Spinal cord (tissue), 10 donors: Measurements from ENCODE around the gene NT5C1B. TPM values are rescaled to one million over a fixed set of nuclear protein-coding genes. Genes with fewer than 3 reads are reported as not detected.
"Not testable (repeated sequence)": the region's sequence is repeated elsewhere in the genome, so short reads cannot be mapped to it uniquely, and the experiment has no call there.

Source experiments
- DNase-seq, 6 donors: peaks; one replicate each; pipeline versions ENCODE4 v3.0.0 to v3.0.0-alpha.2; 2013 to 2015; ENCODE audit warnings: low spot score in 6 of 6, low read depth in 4 of 6
- H3K27ac ChIP-seq: one replicate; pipeline ENCODE4 v1.5.1; 2013; ENCODE audit warnings: low read depth, low read length, control low read depth
- H3K27me3 ChIP-seq: one replicate; pipeline ENCODE4 v1.6.1; 2013; ENCODE audit warnings: low read length; ENCODE audit not compliant: control insufficient read depth, insufficient read depth
- H3K36me3 ChIP-seq: one replicate; pipeline ENCODE4 v1.6.1; 2013; ENCODE audit warnings: low read length; ENCODE audit not compliant: control insufficient read depth, insufficient read depth
- H3K4me1 ChIP-seq: one replicate; pipeline ENCODE4 v1.6.1; 2013; ENCODE audit warnings: low read length; ENCODE audit not compliant: control insufficient read depth, insufficient read depth
- H3K4me3 ChIP-seq: one replicate; pipeline ENCODE4 v1.5.1; 2013; ENCODE audit warnings: low read depth, low read length, control low read depth
- H3K9me3 ChIP-seq: one replicate; pipeline ENCODE4 v1.6.1; 2013; ENCODE audit warnings: low read length; ENCODE audit not compliant: control insufficient read depth, insufficient read depth
- WGBS: methylation state at CpG from one replicate; pipeline ENCODE4 v1.1.5; 2013; ENCODE audit warnings: missing lambda C conversion rate; ENCODE audit not compliant: insufficient coverage; 5-methylcytosine and 5-hydroxymethylcytosine counted together
- long read RNA-seq, 4 donors: transcript quantifications; one replicate each; lab custom pipeline, GENCODE V29; 2026
- polyA plus RNA-seq, 2 donors: library from polyadenylated mRNA; unstranded; fragments of 120-200 nt; gene quantifications; one replicate each; pipeline ENCODE4 v1.2.1, GENCODE V29; 2013; ENCODE audit not compliant: insufficient read length in 2 of 2
- total RNA-seq, 2 donors: library from RNA; depleted of rRNA in 1 of 2; stranded (reverse); fragments of 120-200 nt in 1 of 2; fragments of >200 nt in 1 of 2; gene quantifications; one replicate each; pipeline versions ENCODE4 v1.2.3 to v1.2.4, GENCODE V29; 2013 to 2014
- donor health status: healthy.

Gene NT5C1B
- total RNA-seq (not detected), polyA plus RNA-seq (under 1 TPM; 0.27 to 0.42 TPM)
- long read RNA-seq, donor 1, result 0 reads
- long read RNA-seq, donor 2, result 0 reads
- long read RNA-seq, donor 3, result 0 reads
- long read RNA-seq, donor 4, result 0 reads

- H3K36me3 ChIP-seq, result no peaks in the 10 kb centered on the region
- peaks cover 3% of the 10 kb centered on the region for H3K9me3 ChIP-seq
- H3K4me3 ChIP-seq, result no peak within 1 kb of the TSS
- H3K27ac ChIP-seq, result no peak within 1 kb of the TSS
- no peaks in the 10 kb centered on the region for H3K4me1 ChIP-seq
- WGBS, result no CpG with 5 or more reads among the region's 1 CpG
- no peak for DNase-seq
- no peaks in the 10 kb centered on the region for H3K27me3 ChIP-seq
These were observed at the start of gene NT5C1B for GRCh38 chr2:18589354-18589753. NT5C1B (minus strand) TSS chr2:18589569; CDS start chr2:18589468, 101 bp downstream.

DNA sequence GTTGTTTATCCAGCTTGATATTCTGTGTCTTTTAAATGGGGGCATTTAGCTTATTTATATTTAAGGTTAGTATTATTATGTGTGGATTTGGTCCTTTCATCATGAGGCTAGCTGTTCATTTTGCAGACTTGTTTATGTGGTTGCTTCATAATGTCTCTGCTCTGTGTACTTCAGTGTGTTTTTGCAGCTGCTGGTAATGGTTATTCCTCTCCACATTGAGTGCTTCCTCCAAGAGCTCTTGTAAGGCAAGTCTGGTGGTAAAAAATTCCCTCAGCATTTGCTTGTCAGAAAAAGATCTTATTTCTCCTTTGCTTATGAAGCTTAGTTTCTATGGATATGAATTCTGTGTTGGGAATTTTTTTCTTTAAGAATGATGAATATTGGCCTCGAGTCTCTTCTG, 47.8 kb upstream of the NT5C1B start:
- peaks cover 6% of the 10 kb centered on the region for H3K9me3 ChIP-seq
- H3K36me3 ChIP-seq, result no peaks in the 10 kb centered on the region
- H3K27me3 ChIP-seq, result no peaks in the 10 kb centered on the region
- no peak overlapping the region for H3K4me3 ChIP-seq
- DNase-seq, result no peak
- no peak overlapping the region for H3K27ac ChIP-seq
- no peaks in the 10 kb centered on the region for H3K4me1 ChIP-seq
- no CpG with 5 or more reads among the region's 1 CpG for WGBS

GRCh38 chr2:18632699-18633098, 43.3 kb upstream of the NT5C1B start:
- H3K4me3 ChIP-seq, H3K27me3 ChIP-seq, H3K36me3 ChIP-seq, H3K27ac ChIP-seq, DNase-seq, H3K4me1 ChIP-seq, H3K9me3 ChIP-seq: not testable (repeated sequence)
- 100% methylated on average over 3 of the region's 3 CpGs for WGBS

- Histone ChIP-seq H3K9me3 (no peaks in the 10 kb centered on the region), H3K4me1 (no peaks in the 10 kb centered on the region), H3K36me3 (no peaks in the 10 kb centered on the region), H3K4me3 (no peak overlapping the region), H3K27ac (no peak overlapping the region), H3K27me3 (no peaks in the 10 kb centered on the region)
- DNase-seq, result no peak
These were observed 41.6 kb upstream of the NT5C1B start for GRCh38 chr2:18630941-18631340.

DNA sequence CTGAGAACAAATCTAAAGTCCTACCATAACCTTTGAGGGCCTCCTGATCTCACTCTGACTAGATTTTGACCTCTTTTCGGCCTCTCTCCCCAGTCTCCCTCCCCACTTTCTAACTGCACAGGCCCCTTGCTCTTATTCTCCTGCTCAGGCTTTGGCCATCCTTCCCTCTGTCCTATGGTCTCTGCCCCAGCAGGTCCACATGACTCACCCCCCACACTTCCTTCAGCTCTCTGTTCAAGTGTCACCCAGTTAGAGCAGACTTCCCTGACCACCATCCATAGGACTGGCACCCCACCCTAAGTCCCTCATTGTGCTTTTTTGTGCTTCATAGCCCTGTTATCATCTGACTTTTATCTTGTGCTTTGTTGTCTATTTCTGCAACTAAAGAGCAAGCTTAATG, 41.2 kb upstream of the NT5C1B start:
- Histone ChIP-seq H3K9me3 (no peaks in the 10 kb centered on the region), H3K27ac (no peak overlapping the region), H3K4me3 (no peak overlapping the region), H3K27me3 (no peaks in the 10 kb centered on the region), H3K4me1 (no peaks in the 10 kb centered on the region), H3K36me3 (no peaks in the 10 kb centered on the region)
- WGBS, result 73% methylated on average over 1 of the region's 1 CpG
- no peak for DNase-seq

DNA sequence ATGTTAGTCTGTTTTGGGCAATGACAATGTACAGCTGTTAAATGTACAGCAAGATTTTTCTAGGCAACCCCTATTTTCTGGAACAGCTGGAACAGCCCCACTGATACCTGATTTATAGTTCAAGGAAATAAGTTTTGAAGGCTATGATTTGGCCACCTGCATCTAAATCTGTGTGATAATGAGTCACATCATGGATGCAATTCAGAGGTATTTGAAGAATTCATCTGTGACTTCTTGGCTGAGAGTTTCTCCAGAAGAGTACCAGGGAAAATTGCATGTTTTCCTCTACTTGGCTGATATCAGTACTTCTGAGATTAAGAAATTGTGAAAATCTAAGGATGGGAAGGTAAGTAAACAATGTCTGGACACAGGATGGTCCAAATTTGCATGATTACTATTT, 40.7 kb upstream of the NT5C1B start:
- no peaks in the 10 kb centered on the region for H3K36me3 ChIP-seq
- no peak overlapping the region for H3K27ac ChIP-seq
- H3K4me3 ChIP-seq, result no peak overlapping the region
- H3K27me3 ChIP-seq, result no peaks in the 10 kb centered on the region
- no peak for DNase-seq
- no peaks in the 10 kb centered on the region for H3K4me1 ChIP-seq
- H3K9me3 ChIP-seq, result no peaks in the 10 kb centered on the region

- Histone ChIP-seq H3K27ac (no peak overlapping the region), H3K4me3 (no peak overlapping the region), H3K36me3 (no peaks in the 10 kb centered on the region), H3K27me3 (no peaks in the 10 kb centered on the region), H3K9me3 (no peaks in the 10 kb centered on the region), H3K4me1 (no peaks in the 10 kb centered on the region)
- WGBS, result 33% methylated on average over 1 of the region's 2 CpGs
- DNase-seq, result no peak
These were observed 37.7 kb upstream of the NT5C1B start for GRCh38 chr2:18626958-18627650.

GRCh38 chr2:18626256-18626668, 36.9 kb upstream of the NT5C1B start:
- WGBS, result no CpG with 5 or more reads among the region's 2 CpGs
- H3K4me3 ChIP-seq, result no peak overlapping the region
- no peaks in the 10 kb centered on the region for H3K9me3 ChIP-seq
- no peaks in the 10 kb centered on the region for H3K36me3 ChIP-seq
- no peak overlapping the region for H3K27ac ChIP-seq
- no peaks in the 10 kb centered on the region for H3K4me1 ChIP-seq
- no peaks in the 10 kb centered on the region for H3K27me3 ChIP-seq
- no peak for DNase-seq

DNA sequence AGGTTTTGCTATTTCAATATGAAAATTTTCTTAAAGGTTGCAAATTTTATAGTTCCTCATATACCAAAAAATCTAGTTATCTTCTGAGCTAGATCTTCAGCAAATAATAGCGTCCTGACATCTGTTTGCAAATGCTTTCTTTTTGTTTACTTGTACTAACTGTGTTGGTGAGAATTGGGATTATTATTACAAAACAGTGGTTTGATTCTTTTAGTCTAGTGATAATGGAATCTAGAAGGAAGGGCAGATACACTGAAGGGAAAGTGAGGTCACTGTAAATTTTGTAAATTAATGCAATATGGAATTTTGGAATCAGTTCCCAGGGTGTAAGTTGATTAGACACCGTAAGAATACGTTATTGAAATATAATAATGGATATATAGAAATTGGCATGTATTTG, 36.2 kb upstream of the NT5C1B start:
- no peaks in the 10 kb centered on the region for H3K27me3 ChIP-seq
- H3K9me3 ChIP-seq, result no peaks in the 10 kb centered on the region
- no peak overlapping the region for H3K27ac ChIP-seq
- H3K4me1 ChIP-seq, result no peaks in the 10 kb centered on the region
- no CpG with 5 or more reads among the region's 3 CpGs for WGBS
- no peaks in the 10 kb centered on the region for H3K36me3 ChIP-seq
- DNase-seq, result no peak
- H3K4me3 ChIP-seq, result no peak overlapping the region

GRCh38 chr2:18623782-18624181, 34.4 kb upstream of the NT5C1B start:
- DNase-seq, result no peak
- no peak overlapping the region for H3K4me3 ChIP-seq
- no peaks in the 10 kb centered on the region for H3K4me1 ChIP-seq
- H3K27me3 ChIP-seq, result no peaks in the 10 kb centered on the region
- no peaks in the 10 kb centered on the region for H3K9me3 ChIP-seq
- no peaks in the 10 kb centered on the region for H3K36me3 ChIP-seq
- H3K27ac ChIP-seq, result no peak overlapping the region
